Measurements from ENCODE around the gene MTHFD1L. TPM values are rescaled to one million over a fixed set of nuclear protein-coding genes. Genes with fewer than 3 reads are reported as not detected.
"Not testable (repeated sequence)": the region's sequence is repeated elsewhere in the genome, so short reads cannot be mapped to it uniquely, and the experiment has no call there.

The MTHFD1L gene
- total RNA-seq, 1 experiment from 2014 or later, result 47.8 TPM

- intact Hi-C loops (cut with micrococcal nuclease; ENCODE audit: unreplicated experiment), result no loop called here
- Mint-ChIP-seq H3K27ac (ENCODE audit: unreplicated experiment) (no peak overlapping the region), H3K4me3 (ENCODE audit: low read depth, unreplicated experiment) (no peak overlapping the region), H3K36me3 (ENCODE audit: insufficient read depth, unreplicated experiment) (no peaks in the 10 kb centered on the region), H3K4me1 (ENCODE audit: low read depth, unreplicated experiment) (no peaks in the 10 kb centered on the region), H3K27me3 (ENCODE audit: unreplicated experiment) (no peaks in the 10 kb centered on the region), H3K9me3 (ENCODE audit: low read depth, unreplicated experiment) (no peaks in the 10 kb centered on the region)
- BruUV-seq (replicated peaks), result no TSS peak
- no peak for TF ChIP-seq CTCF (IDR thresholded peaks at IDR 0.05; ENCODE audit: unreplicated experiment)
- DNase-seq, result no peak
- CTCF ChIA-PET, result interaction anchor here (0.6 kb wide), 1 partner anchor 8 kb away, joined by 3 read pairs; no protein-coding TSS in a partner anchor
Observed at GRCh38 chr6:151111670-151112069, 246.2 kb downstream of the MTHFD1L start.

- Mint-ChIP-seq H3K4me1 (ENCODE audit: low read depth, unreplicated experiment) (no peaks in the 10 kb centered on the region), H3K27me3 (ENCODE audit: unreplicated experiment) (no peaks in the 10 kb centered on the region), H3K9me3 (ENCODE audit: low read depth, unreplicated experiment) (no peaks in the 10 kb centered on the region), H3K36me3 (ENCODE audit: insufficient read depth, unreplicated experiment) (no peaks in the 10 kb centered on the region), H3K27ac (ENCODE audit: unreplicated experiment) (no peak overlapping the region), H3K4me3 (ENCODE audit: low read depth, unreplicated experiment) (no peak overlapping the region)
- TF ChIP-seq CTCF (IDR thresholded peaks at IDR 0.05; ENCODE audit: unreplicated experiment), result no peak
- BruUV-seq (replicated peaks), result no TSS peak
- no peak for DNase-seq
- intact Hi-C loops (cut with micrococcal nuclease; ENCODE audit: unreplicated experiment), result no loop called here
- CTCF ChIA-PET, result no interaction called here
Observed at GRCh38 chr6:151112130-151112529, 246.6 kb downstream of the MTHFD1L start.

- BruUV-seq (replicated peaks), result not testable (repeated sequence)
Observed at GRCh38 chr6:151112884-151113283, 247.4 kb downstream of the MTHFD1L start.

GRCh38 chr6:151113641-151114040, 248.1 kb downstream of the MTHFD1L start:
- CTCF ChIA-PET, result interaction anchor here (0.6 kb wide), 1 partner anchor 153 kb away, joined by 14 read pairs; no protein-coding TSS in a partner anchor
- no peak overlapping the region for H3K4me3 Mint-ChIP-seq (ENCODE audit: low read depth, unreplicated experiment)
- no peak overlapping the region for H3K27ac Mint-ChIP-seq (ENCODE audit: unreplicated experiment)
- no peaks in the 10 kb centered on the region for H3K36me3 Mint-ChIP-seq (ENCODE audit: insufficient read depth, unreplicated experiment)
- no peak for DNase-seq
- no TSS peak for BruUV-seq (replicated peaks)
- no peaks in the 10 kb centered on the region for H3K27me3 Mint-ChIP-seq (ENCODE audit: unreplicated experiment)
- intact Hi-C loops (cut with micrococcal nuclease; ENCODE audit: unreplicated experiment), result no loop called here
- TF ChIP-seq CTCF (IDR thresholded peaks at IDR 0.05; ENCODE audit: unreplicated experiment), result no peak
- no peaks in the 10 kb centered on the region for H3K4me1 Mint-ChIP-seq (ENCODE audit: low read depth, unreplicated experiment)
- H3K9me3 Mint-ChIP-seq (ENCODE audit: low read depth, unreplicated experiment), result no peaks in the 10 kb centered on the region

More at GRCh38 chr6:151112884-151113283, 247.4 kb downstream of the MTHFD1L start:
- H3K4me1 Mint-ChIP-seq (ENCODE audit: low read depth, unreplicated experiment); H3K4me3 Mint-ChIP-seq (ENCODE audit: low read depth, unreplicated experiment); H3K36me3 Mint-ChIP-seq (ENCODE audit: insufficient read depth, unreplicated experiment); H3K9me3 Mint-ChIP-seq (ENCODE audit: low read depth, unreplicated experiment); CTCF ChIA-PET; intact Hi-C loops (cut with micrococcal nuclease; ENCODE audit: unreplicated experiment); H3K27ac Mint-ChIP-seq (ENCODE audit: unreplicated experiment); DNase-seq; H3K27me3 Mint-ChIP-seq (ENCODE audit: unreplicated experiment): not testable (repeated sequence)

GRCh38 chr6:151118461-151119123, 253.1 kb downstream of the MTHFD1L start:
- no peaks in the 10 kb centered on the region for H3K4me1 Mint-ChIP-seq (ENCODE audit: low read depth, unreplicated experiment)
- H3K4me3 Mint-ChIP-seq (ENCODE audit: low read depth, unreplicated experiment), result no peak overlapping the region
- H3K27me3 Mint-ChIP-seq (ENCODE audit: unreplicated experiment), result no peaks in the 10 kb centered on the region
- no peak overlapping the region for H3K27ac Mint-ChIP-seq (ENCODE audit: unreplicated experiment)
- no peak for DNase-seq
- TF ChIP-seq CTCF (IDR thresholded peaks at IDR 0.05; ENCODE audit: unreplicated experiment), result no peak
- BruUV-seq (replicated peaks), result no TSS peak
- intact Hi-C loops (cut with micrococcal nuclease; ENCODE audit: unreplicated experiment), result no loop called here
- CTCF ChIA-PET, result interaction anchor here (0.8 kb wide), 1 partner anchor 125 kb away, joined by 3 read pairs; no protein-coding TSS in a partner anchor
- H3K36me3 Mint-ChIP-seq (ENCODE audit: insufficient read depth, unreplicated experiment), result no peaks in the 10 kb centered on the region
- no peaks in the 10 kb centered on the region for H3K9me3 Mint-ChIP-seq (ENCODE audit: low read depth, unreplicated experiment)

Data from Calu3 (cell line).